Measurements from ENCODE around the gene SENP8.
"Not testable (repeated sequence)": the region's sequence is repeated elsewhere in the genome, so short reads cannot be mapped to it uniquely, and the experiment has no call there.

Gene SENP8

GRCh38 chr15:72098040-72098439, 20.2 kb upstream of the SENP8 start:
- ATAC-seq, result no peak
- TF ChIP-seq POU6F1 (CRISPR knock-in tag; IDR thresholded peaks at IDR 0.05; ENCODE audit: borderline replicate concordance, low read depth) (no peak), TOX (CRISPR knock-in tag; IDR thresholded peaks at IDR 0.05; ENCODE audit: borderline replicate concordance) (no peak)

DNA sequence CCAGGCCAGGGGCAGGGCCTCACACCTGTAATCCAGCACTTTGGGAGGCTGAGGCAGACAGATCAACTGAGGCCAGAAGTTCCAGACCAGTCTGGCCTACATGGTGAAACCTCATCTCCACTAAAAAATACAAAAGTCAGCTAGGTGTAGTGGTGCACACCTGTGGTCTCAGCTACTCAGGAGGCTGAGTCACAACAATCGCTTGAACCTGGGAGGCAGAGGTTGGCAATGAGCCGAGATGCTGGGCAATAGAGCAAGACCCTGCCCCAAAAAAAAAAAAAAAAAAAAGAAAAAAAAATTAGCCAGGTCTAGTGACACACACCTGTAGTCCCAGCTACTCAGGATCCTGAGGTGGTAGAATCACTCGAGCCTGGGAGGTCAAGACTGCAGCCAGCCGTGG, 19.0 kb upstream of the SENP8 start:
- no peak for TF ChIP-seq CSRNP3 (CRISPR knock-in tag; IDR thresholded peaks at IDR 0.05)
- no peak for TF ChIP-seq GLIS3 (CRISPR knock-in tag; IDR thresholded peaks at IDR 0.05)
- TF ChIP-seq POU6F1 (CRISPR knock-in tag; IDR thresholded peaks at IDR 0.05; ENCODE audit: borderline replicate concordance, low read depth), result no peak

DNA sequence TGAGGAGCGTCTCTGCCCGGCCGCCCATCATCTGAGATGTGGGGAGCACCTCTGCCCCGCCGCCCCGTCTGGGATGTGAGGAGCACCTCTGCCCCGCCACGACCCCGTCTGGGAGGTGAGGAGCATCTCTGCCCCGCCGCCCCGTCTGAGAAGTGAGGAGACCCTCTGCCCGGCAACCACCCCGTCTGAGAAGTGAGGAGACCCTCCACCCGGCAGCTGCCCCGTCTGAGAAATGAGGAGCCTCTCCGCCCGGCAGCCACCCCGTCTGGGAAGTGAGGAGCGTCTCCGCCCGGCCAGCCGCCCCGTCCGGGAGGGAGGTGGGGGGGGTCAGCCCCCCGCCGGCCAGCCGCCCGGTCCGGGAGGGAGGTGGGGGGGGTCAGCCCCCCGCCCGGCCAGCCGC, 17.7 kb upstream of the SENP8 start:
- ATAC-seq, result not testable (repeated sequence)

More for the DNA sequence above, 19.0 kb upstream of the SENP8 start:
- ATAC-seq, result no peak

DNA sequence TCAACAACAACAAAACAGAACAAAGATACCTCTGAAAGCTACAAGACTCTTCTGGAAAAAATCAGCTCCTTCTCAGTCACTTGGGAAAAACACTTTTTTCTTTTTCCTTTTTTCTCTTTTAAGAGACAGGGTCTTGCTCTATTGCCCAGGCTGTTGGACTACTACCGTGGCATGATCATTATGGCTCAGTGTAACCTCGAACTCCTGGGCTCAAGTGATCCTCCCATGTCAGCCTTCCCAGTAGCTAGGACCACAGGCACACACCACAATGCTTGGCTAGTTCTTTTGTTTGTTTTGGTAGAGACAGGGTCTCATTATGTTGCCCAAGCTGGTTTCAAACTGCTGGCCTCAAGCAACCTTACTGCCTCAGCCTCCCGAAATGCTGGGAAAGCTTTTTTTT, 13.1 kb upstream of the SENP8 start:
- no peak for ATAC-seq
- TF ChIP-seq BACH2 (CRISPR knock-in tag; IDR thresholded peaks at IDR 0.05; ENCODE audit: borderline replicate concordance), result no peak
- no peak for TF ChIP-seq RARB (CRISPR knock-in tag; IDR thresholded peaks at IDR 0.05)
- TF ChIP-seq ZNF8 (CRISPR knock-in tag; IDR thresholded peaks at IDR 0.05), result no peak
- no peak for TF ChIP-seq POU6F1 (CRISPR knock-in tag; IDR thresholded peaks at IDR 0.05; ENCODE audit: borderline replicate concordance, low read depth)
- no peak for TF ChIP-seq ZC3H10 (CRISPR knock-in tag; IDR thresholded peaks at IDR 0.05)
- TF ChIP-seq, protein P1, sequence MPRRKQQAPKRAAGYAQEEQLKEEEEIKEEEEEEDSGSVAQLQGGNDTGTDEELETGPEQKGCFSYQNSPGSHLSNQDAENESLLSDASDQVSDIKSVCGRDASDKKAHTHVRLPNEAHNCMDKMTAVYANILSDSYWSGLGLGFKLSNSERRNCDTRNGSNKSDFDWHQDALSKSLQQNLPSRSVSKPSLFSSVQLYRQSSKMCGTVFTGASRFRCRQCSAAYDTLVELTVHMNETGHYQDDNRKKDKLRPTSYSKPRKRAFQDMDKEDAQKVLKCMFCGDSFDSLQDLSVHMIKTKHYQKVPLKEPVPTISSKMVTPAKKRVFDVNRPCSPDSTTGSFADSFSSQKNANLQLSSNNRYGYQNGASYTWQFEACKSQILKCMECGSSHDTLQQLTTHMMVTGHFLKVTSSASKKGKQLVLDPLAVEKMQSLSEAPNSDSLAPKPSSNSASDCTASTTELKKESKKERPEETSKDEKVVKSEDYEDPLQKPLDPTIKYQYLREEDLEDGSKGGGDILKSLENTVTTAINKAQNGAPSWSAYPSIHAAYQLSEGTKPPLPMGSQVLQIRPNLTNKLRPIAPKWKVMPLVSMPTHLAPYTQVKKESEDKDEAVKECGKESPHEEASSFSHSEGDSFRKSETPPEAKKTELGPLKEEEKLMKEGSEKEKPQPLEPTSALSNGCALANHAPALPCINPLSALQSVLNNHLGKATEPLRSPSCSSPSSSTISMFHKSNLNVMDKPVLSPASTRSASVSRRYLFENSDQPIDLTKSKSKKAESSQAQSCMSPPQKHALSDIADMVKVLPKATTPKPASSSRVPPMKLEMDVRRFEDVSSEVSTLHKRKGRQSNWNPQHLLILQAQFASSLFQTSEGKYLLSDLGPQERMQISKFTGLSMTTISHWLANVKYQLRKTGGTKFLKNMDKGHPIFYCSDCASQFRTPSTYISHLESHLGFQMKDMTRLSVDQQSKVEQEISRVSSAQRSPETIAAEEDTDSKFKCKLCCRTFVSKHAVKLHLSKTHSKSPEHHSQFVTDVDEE (CRISPR knock-in tag; IDR thresholded peaks at IDR 0.05), result no peak
- no peak for TF ChIP-seq ZFP30 (CRISPR knock-in tag; IDR thresholded peaks at IDR 0.05)
- no peak for TF ChIP-seq TOX (CRISPR knock-in tag; IDR thresholded peaks at IDR 0.05; ENCODE audit: borderline replicate concordance)
- TF ChIP-seq, protein P2, sequence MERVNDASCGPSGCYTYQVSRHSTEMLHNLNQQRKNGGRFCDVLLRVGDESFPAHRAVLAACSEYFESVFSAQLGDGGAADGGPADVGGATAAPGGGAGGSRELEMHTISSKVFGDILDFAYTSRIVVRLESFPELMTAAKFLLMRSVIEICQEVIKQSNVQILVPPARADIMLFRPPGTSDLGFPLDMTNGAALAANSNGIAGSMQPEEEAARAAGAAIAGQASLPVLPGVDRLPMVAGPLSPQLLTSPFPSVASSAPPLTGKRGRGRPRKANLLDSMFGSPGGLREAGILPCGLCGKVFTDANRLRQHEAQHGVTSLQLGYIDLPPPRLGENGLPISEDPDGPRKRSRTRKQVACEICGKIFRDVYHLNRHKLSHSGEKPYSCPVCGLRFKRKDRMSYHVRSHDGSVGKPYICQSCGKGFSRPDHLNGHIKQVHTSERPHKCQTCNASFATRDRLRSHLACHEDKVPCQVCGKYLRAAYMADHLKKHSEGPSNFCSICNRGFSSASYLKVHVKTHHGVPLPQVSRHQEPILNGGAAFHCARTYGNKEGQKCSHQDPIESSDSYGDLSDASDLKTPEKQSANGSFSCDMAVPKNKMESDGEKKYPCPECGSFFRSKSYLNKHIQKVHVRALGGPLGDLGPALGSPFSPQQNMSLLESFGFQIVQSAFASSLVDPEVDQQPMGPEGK (CRISPR knock-in tag; IDR thresholded peaks at IDR 0.05; ENCODE audit: borderline replicate concordance), result no peak
- TF ChIP-seq ESRRG (CRISPR knock-in tag; IDR thresholded peaks at IDR 0.05), result no peak
- TF ChIP-seq TCF4 (CRISPR knock-in tag; IDR thresholded peaks at IDR 0.05; ENCODE audit: borderline replicate concordance), result no peak

GRCh38 chr15:72106068-72106467, 12.1 kb upstream of the SENP8 start:
- TF ChIP-seq ESRRG (CRISPR knock-in tag; IDR thresholded peaks at IDR 0.05) (no peak), ZNF70 (CRISPR knock-in tag; IDR thresholded peaks at IDR 0.05) (no peak), TCF4 (CRISPR knock-in tag; IDR thresholded peaks at IDR 0.05; ENCODE audit: borderline replicate concordance) (no peak), SNAI2 (CRISPR knock-in tag; IDR thresholded peaks at IDR 0.05) (no peak), ZNF8 (CRISPR knock-in tag; IDR thresholded peaks at IDR 0.05) (no peak), ZC3H10 (CRISPR knock-in tag; IDR thresholded peaks at IDR 0.05) (no peak), PPARA (CRISPR knock-in tag; IDR thresholded peaks at IDR 0.05; ENCODE audit: borderline replicate concordance) (no peak)
- no peak for ATAC-seq
